Ishikawa (cell line): ENCODE data around the gene ACLY.

Experiments used
- CEBPB ChIP-seq: IDR thresholded peaks from 2 replicates; pipeline ENCODE4 v1.6.1; 2012
- CREB1 ChIP-seq: IDR thresholded peaks from 2 replicates; pipeline ENCODE4 v1.6.1; 2012; ENCODE audit warnings: low read depth
- EGR1 ChIP-seq: IDR thresholded peaks from 2 replicates; pipeline ENCODE4 v1.6.1; 2012
- EP300 ChIP-seq: IDR thresholded peaks from 2 replicates; pipeline ENCODE4 v1.6.1; 2012; ENCODE audit warnings: borderline replicate concordance
- FOXM1 ChIP-seq: IDR thresholded peaks from 2 replicates; pipeline ENCODE4 v1.6.1; 2012; ENCODE audit warnings: low read depth, borderline replicate concordance
- MAX ChIP-seq: IDR thresholded peaks from 2 replicates; pipeline ENCODE4 v1.6.1; 2012
- NFIC ChIP-seq: IDR thresholded peaks from 2 replicates; pipeline ENCODE4 v1.6.1; 2012
- RAD21 ChIP-seq: IDR thresholded peaks from 2 replicates; pipeline ENCODE4 v1.6.1; 2012; ENCODE audit warnings: low read depth
- REST ChIP-seq: IDR thresholded peaks from 2 replicates; pipeline ENCODE4 v1.6.1; 2012; ENCODE audit warnings: low read depth, mild to moderate bottlenecking
- TAF1 ChIP-seq: IDR thresholded peaks from 2 replicates; pipeline ENCODE4 v1.6.1; 2012; ENCODE audit warnings: low read depth, mild to moderate bottlenecking
- TCF12 ChIP-seq: IDR thresholded peaks from 2 replicates; pipeline ENCODE4 v1.6.1; 2012; ENCODE audit warnings: low read depth
- TEAD4 ChIP-seq: IDR thresholded peaks from 2 replicates; pipeline ENCODE4 v1.6.1; 2012
- USF1 ChIP-seq: IDR thresholded peaks from 2 replicates; pipeline ENCODE4 v1.6.1; 2012
- YY1 ChIP-seq: IDR thresholded peaks from 2 replicates; pipeline ENCODE4 v1.6.1; 2012; ENCODE audit warnings: low read depth
- ZBTB7A ChIP-seq: IDR thresholded peaks from 2 replicates; pipeline ENCODE4 v1.6.1; 2012; ENCODE audit warnings: low read depth

The ACLY gene

GRCh38 chr17:41869426-41869825, 49.3 kb downstream of the ACLY start:
- TF ChIP-seq USF1 (no peak), YY1 (no peak), EP300 (no peak), MAX (no peak), NFIC (no peak), TEAD4 (no peak), TAF1 (no peak)

DNA sequence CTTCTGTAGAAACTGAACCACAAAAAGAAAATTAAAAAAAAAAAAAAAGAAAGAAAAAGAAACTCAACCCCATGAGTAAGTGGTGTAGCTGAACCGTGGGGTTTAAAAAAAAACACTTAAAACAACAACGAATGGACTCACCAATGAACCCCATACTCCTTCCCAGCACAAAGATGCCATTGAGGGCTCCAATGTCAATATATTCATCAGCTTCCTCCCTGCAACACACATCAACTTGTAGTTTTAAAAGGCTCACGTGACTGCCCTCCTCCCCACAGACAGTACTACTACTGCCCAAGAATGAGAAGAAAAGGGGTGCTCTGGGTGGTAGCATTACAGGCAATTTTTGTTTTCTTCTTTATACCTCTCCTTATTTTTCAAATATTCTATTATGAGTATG, 50.2 kb downstream of the ACLY start:
- no peak for TF ChIP-seq RAD21
- no peak for TF ChIP-seq TCF12
- no peak for TF ChIP-seq USF1
- TF ChIP-seq MAX: no peak
- TF ChIP-seq EP300: no peak
- no peak for TF ChIP-seq CREB1
- no peak for TF ChIP-seq ZBTB7A
- no peak for TF ChIP-seq REST
- TF ChIP-seq TAF1: no peak
- TF ChIP-seq EGR1: no peak
- TF ChIP-seq NFIC: no peak
- TF ChIP-seq FOXM1: no peak
- TF ChIP-seq TEAD4: no peak
- no peak for TF ChIP-seq CEBPB
- TF ChIP-seq YY1: no peak

GRCh38 chr17:41865596-41865893, 53.2 kb downstream of the ACLY start:
- no peak for TF ChIP-seq EGR1
- TF ChIP-seq FOXM1: no peak
- TF ChIP-seq TCF12: no peak
- no peak for TF ChIP-seq TAF1
- no peak for TF ChIP-seq CREB1
- no peak for TF ChIP-seq ZBTB7A
- TF ChIP-seq MAX: no peak
- TF ChIP-seq NFIC: no peak
- TF ChIP-seq EP300: no peak
- TF ChIP-seq CEBPB: no peak
- TF ChIP-seq USF1: no peak
- TF ChIP-seq YY1: no peak
- no peak for TF ChIP-seq TEAD4

GRCh38 chr17:41864836-41865595, 53.7 kb downstream of the ACLY start, which contains the start of gene KLHL11:
Gene KLHL11 (minus strand): TSS chr17:41865423. CDS start chr17:41865370, 53 bp downstream.
- no peak for TF ChIP-seq FOXM1
- no peak for TF ChIP-seq ZBTB7A
- TF ChIP-seq RAD21: no peak
- peak; percentile 98 for TF ChIP-seq TAF1
- TF ChIP-seq MAX: peak; percentile 86
- TF ChIP-seq EP300: peak; percentile 43; the same call in 1 of the 2 replicates
- peak; percentile 35; the same call in 1 of the 2 replicates for TF ChIP-seq TEAD4
- no peak for TF ChIP-seq CEBPB
- no peak for TF ChIP-seq REST
- no peak; the same call in 1 of the 2 replicates for TF ChIP-seq TCF12
- TF ChIP-seq YY1: peak; percentile 96
- peak; percentile 60; the same call in 1 of the 2 replicates for TF ChIP-seq EGR1
- no peak for TF ChIP-seq USF1
- no peak for TF ChIP-seq CREB1
- TF ChIP-seq NFIC: no peak
